IPS-NIHi11 (cell line): Measurements from ENCODE around the gene SLITRK5.

ENCODE experiments used
- DNase-seq: peaks from one replicate; pipeline ENCODE4 v3.0.0; 2012; ENCODE audit warnings: mixed read lengths, low spot score

The SLITRK5 gene

DNA sequence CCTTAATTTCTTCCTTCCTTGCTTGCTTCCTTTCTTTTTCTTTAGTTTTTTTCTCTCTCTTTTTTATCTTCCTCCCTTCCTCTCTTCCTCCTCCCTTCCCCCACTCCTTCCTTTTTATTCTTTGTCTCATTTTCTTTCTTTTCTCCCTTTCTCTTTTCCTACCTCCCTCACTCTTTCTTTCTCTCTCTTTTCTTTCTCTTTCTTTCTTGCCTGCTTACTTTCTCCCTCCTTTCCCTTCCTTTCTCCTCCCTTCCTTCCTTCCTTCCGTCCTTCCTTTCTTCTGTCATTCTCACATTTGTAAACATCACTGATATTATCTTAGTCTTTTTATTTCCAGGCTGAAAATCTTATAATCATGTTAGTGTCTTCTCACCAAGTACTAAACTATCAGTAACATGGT, 38.8 kb downstream of the SLITRK5 start:
- DNase-seq, result no peak

GRCh38 chr13:87712012-87712411, 40.8 kb downstream of the SLITRK5 start:
- DNase-seq, result peak; percentile 8
